ENCODE measurements around the gene ZNF740. TPM values are rescaled to one million over a fixed set of nuclear protein-coding genes. Genes with fewer than 3 reads are reported as not detected.

The ZNF740 gene
- total RNA-seq, 2 donors from 2014 or later: 5.9 to 7.4 TPM

- DNase-seq (ENCODE audit: low spot score): no peak
- no peaks in the 10 kb centered on the region for H3K36me3 ChIP-seq
- peaks cover 0 to 11% of the 10 kb centered on the region in 2 donors for H3K4me1 ChIP-seq
- H3K27me3 ChIP-seq: no peaks in the 10 kb centered on the region
- H3K27ac ChIP-seq: no peak overlapping the region
- H3K4me3 ChIP-seq: no peak overlapping the region
- no peak for TF ChIP-seq CTCF (IDR thresholded peaks at IDR 0.05)
- H3K9me3 ChIP-seq: no peaks in the 10 kb centered on the region
Observed at GRCh38 chr12:53198486-53199110, 18.1 kb downstream of the ZNF740 start.

- peaks cover 0 to 11% of the 10 kb centered on the region in 2 donors for H3K4me1 ChIP-seq
- no peaks in the 10 kb centered on the region for H3K27me3 ChIP-seq
- no peaks in the 10 kb centered on the region for H3K9me3 ChIP-seq
- no peak for DNase-seq (ENCODE audit: low spot score)
- H3K36me3 ChIP-seq: no peaks in the 10 kb centered on the region
- H3K27ac ChIP-seq: no peak overlapping the region
- TF ChIP-seq CTCF (IDR thresholded peaks at IDR 0.05): no peak
- H3K4me3 ChIP-seq: no peak overlapping the region
Observed at GRCh38 chr12:53199700-53200099, 19.2 kb downstream of the ZNF740 start.

GRCh38 chr12:53200107-53200457 lies 19.6 kb downstream of the ZNF740 start:
- H3K4me1 ChIP-seq: peaks cover 0 to 11% of the 10 kb centered on the region in 2 donors
- H3K36me3 ChIP-seq: no peaks in the 10 kb centered on the region
- no peaks in the 10 kb centered on the region for H3K9me3 ChIP-seq
- DNase-seq (ENCODE audit: low spot score): no peak
- H3K4me3 ChIP-seq: no peak overlapping the region
- TF ChIP-seq CTCF (IDR thresholded peaks at IDR 0.05): no peak
- no peaks in the 10 kb centered on the region for H3K27me3 ChIP-seq
- no peak overlapping the region for H3K27ac ChIP-seq

GRCh38 chr12:53200458-53201176 lies 20.1 kb downstream of the ZNF740 start:
- H3K4me1 ChIP-seq: peaks cover 0 to 11% of the 10 kb centered on the region in 2 donors
- TF ChIP-seq CTCF (IDR thresholded peaks at IDR 0.05): no peak

GRCh38 chr12:53201177-53201541 lies 20.6 kb downstream of the ZNF740 start:
- no peak for DNase-seq (ENCODE audit: low spot score)
- H3K27ac ChIP-seq: no peak overlapping the region
- TF ChIP-seq CTCF (IDR thresholded peaks at IDR 0.05): no peak
- H3K9me3 ChIP-seq: no peaks in the 10 kb centered on the region
- no peak overlapping the region for H3K4me3 ChIP-seq
- H3K27me3 ChIP-seq: no peaks in the 10 kb centered on the region
- no peaks in the 10 kb centered on the region for H3K36me3 ChIP-seq
- H3K4me1 ChIP-seq: peaks cover 0 to 11% of the 10 kb centered on the region in 2 donors

More at GRCh38 chr12:53200458-53201176, 20.1 kb downstream of the ZNF740 start:
- Histone ChIP-seq H3K9me3 (no peaks in the 10 kb centered on the region), H3K36me3 (no peaks in the 10 kb centered on the region), H3K27me3 (no peaks in the 10 kb centered on the region), H3K27ac (no peak overlapping the region), H3K4me3 (no peak overlapping the region)
- no peak for DNase-seq (ENCODE audit: low spot score)
